GM21576 (cell line): ENCODE measurements around the gene TSPAN32.

Source experiments
- ATAC-seq: cut with Tn5 transposase; IDR thresholded peaks from one replicate; pipeline ENCODE4 v1.9.1; 2021; ENCODE audit warnings: mild to moderate bottlenecking, moderate library complexity; ENCODE audit not compliant: unreplicated experiment

Gene TSPAN32

GRCh38 chr11:2266586-2267305, 35.1 kb upstream of the TSPAN32 start:
- ATAC-seq: no peak

- no peak for ATAC-seq
Observed at GRCh38 chr11:2267306-2267850, 34.4 kb upstream of the TSPAN32 start.

- no peak for ATAC-seq
Observed at GRCh38 chr11:2267851-2268728, 33.7 kb upstream of the TSPAN32 start.

- no peak for ATAC-seq
Observed at GRCh38 chr11:2268729-2269600, 32.8 kb upstream of the TSPAN32 start.

GRCh38 chr11:2269601-2270321, 32.1 kb upstream of the TSPAN32 start:
- ATAC-seq: no peak

GRCh38 chr11:2270322-2271076, 31.3 kb upstream of the TSPAN32 start, which contains the start of gene ASCL2:
TSS of gene ASCL2 (minus strand) at chr11:2270588. CDS start at chr11:2270332, 256 bp downstream.
- no peak for ATAC-seq

- ATAC-seq: no peak
Observed at GRCh38 chr11:2271077-2271326, 30.8 kb upstream of the TSPAN32 start.

- no peak for ATAC-seq
Observed at GRCh38 chr11:2271327-2272227, 30.2 kb upstream of the TSPAN32 start.

- ATAC-seq: no peak
Observed at GRCh38 chr11:2272228-2272945, 29.4 kb upstream of the TSPAN32 start.

- no peak for ATAC-seq
Observed at GRCh38 chr11:2272946-2273280, 28.9 kb upstream of the TSPAN32 start.

GRCh38 chr11:2273311-2273710, 28.5 kb upstream of the TSPAN32 start:
- no peak for ATAC-seq

- ATAC-seq: no peak
Observed at GRCh38 chr11:2273771-2274170, 28.0 kb upstream of the TSPAN32 start.

GRCh38 chr11:2275334-2276279, 26.2 kb upstream of the TSPAN32 start:
- no peak for ATAC-seq

GRCh38 chr11:2276280-2277007, 25.4 kb upstream of the TSPAN32 start:
- no peak for ATAC-seq

GRCh38 chr11:2277008-2277346, 24.8 kb upstream of the TSPAN32 start:
- ATAC-seq: no peak

GRCh38 chr11:2277933-2278523, 23.8 kb upstream of the TSPAN32 start:
- no peak for ATAC-seq
